K562 (cell line): ENCODE measurements around the gene DENND6B. TPM values are rescaled to one million over a fixed set of nuclear protein-coding genes. Genes with fewer than 3 reads are reported as not detected.

Experiments used
- CREB3L1 ChIP-seq: fragments of 450-650 bp; IDR thresholded peaks from 2 replicates; pipeline ENCODE4 v1.6.1; 2014; ENCODE audit warnings: low read depth, mild to moderate bottlenecking, moderate library complexity, borderline replicate concordance
- DMBX1 ChIP-seq: fragments of 250-450 bp; sonication (Bioruptor Pico); IDR thresholded peaks from 2 replicates; pipeline ENCODE4 v1.8.0; 2022; ENCODE audit warnings: inconsistent platforms, mild to moderate bottlenecking, moderate library complexity, borderline replicate concordance
- ELF2 ChIP-seq: fragments of 250-450 bp; sonication (Bioruptor Pico); IDR thresholded peaks from 2 replicates; pipeline ENCODE4 v1.5.0; 2021; ENCODE audit warnings: mild to moderate bottlenecking
- MTA1 ChIP-seq: fragments of 450-650 bp; IDR thresholded peaks from 2 replicates; pipeline ENCODE4 v1.6.1; 2017; ENCODE audit warnings: borderline replicate concordance
- MYC ChIP-seq, 2 experiments: fragments of 250-450 bp in 1 of 2; sonication (Bioruptor Pico) in 1 of 2; IDR thresholded peaks; 2 replicates each; pipeline versions ENCODE4 v1.5.1 to v1.6.1; 2012 to 2021; ENCODE audit warnings: low read depth in 2 of 2, borderline replicate concordance in 1 of 2, improper control_type of control experiment in 1 of 2, low read length in 1 of 2, mild to moderate bottlenecking in 1 of 2, moderate library complexity in 1 of 2
- PHB2 ChIP-seq: fragments of 450-650 bp; IDR thresholded peaks from 2 replicates; pipeline ENCODE4 v1.6.1; 2017; ENCODE audit warnings: low read depth
- TCF7 ChIP-seq: sonication (generic); IDR thresholded peaks from 2 replicates; pipeline ENCODE4 v1.6.1; 2016; ENCODE audit warnings: antibody characterized with exemption, borderline replicate concordance
- TRIM25 ChIP-seq: fragments of 450-650 bp; IDR thresholded peaks from 2 replicates; pipeline ENCODE4 v1.7.0; 2016; ENCODE audit warnings: borderline replicate concordance
- ZC3H4 ChIP-seq: sonication (generic); formaldehyde crosslinking; IDR thresholded peaks from 2 replicates; pipeline ENCODE4 v1.9.0; 2021; ENCODE audit warnings: missing genetic modification reagents, borderline replicate concordance
- ZNF217 ChIP-seq: sonication (generic); formaldehyde crosslinking; IDR thresholded peaks from 2 replicates; pipeline ENCODE4 v1.8.0; 2022; ENCODE audit warnings: mild to moderate bottlenecking, missing genetic modification reagents
- polyA plus RNA-seq, 8 experiments: library from polyadenylated mRNA; depleted of rRNA in 4 of 8; stranded (reverse) in 5 of 8; unstranded in 3 of 8; fragments of >200 nt; fragmentation: Nextera tagmentation in 2 of 8; fragmentation: Illumina TruSeq in 1 of 8; extraction: Ambion mirVana in 2 of 8; extraction: Trizol in 1 of 8; gene quantifications; 2 replicates each; pipeline versions ENCODE4 v1.2.1 to v1.2.3, GENCODE V29; 2011 to 2014; ENCODE audit warnings: inconsistent platforms in 1 of 8, missing spikeins in 1 of 8
- total RNA-seq, 7 experiments: library from RNA; depleted of rRNA in 6 of 7; stranded (reverse); fragments of >200 nt in 6 of 7; fragmentation: Illumina TruSeq in 2 of 7; extraction: Trizol in 2 of 7; gene quantifications; 2 replicates each; pipeline versions ENCODE4 v1.2.1 to v1.2.3, GENCODE V29; 2011 to 2021; ENCODE audit warnings: low replicate concordance in 1 of 7
- TF ChIP-seq, protein P1 (sequence below): sonication (generic); formaldehyde crosslinking; IDR thresholded peaks from 2 replicates; pipeline ENCODE4 v1.4.0; 2020; ENCODE audit warnings: mild to moderate bottlenecking, missing genetic modification reagents
- TF ChIP-seq, protein P2 (sequence below), 2 experiments: fragments of 450-650 bp; IDR thresholded peaks; 2 replicates each; pipeline ENCODE4 v1.6.1; 2016; ENCODE audit warnings: mild to moderate bottlenecking in 2 of 2, borderline replicate concordance in 1 of 2, low read depth in 1 of 2, moderate library complexity in 1 of 2

DENND6B gene
- total and polyA plus RNA-seq, 9 of the 15 experiments (the other 6 are each of a cell fraction or from before 2014, with no cell fraction given): 0.07 to 3.7 (median 1.5) TPM

DNA sequence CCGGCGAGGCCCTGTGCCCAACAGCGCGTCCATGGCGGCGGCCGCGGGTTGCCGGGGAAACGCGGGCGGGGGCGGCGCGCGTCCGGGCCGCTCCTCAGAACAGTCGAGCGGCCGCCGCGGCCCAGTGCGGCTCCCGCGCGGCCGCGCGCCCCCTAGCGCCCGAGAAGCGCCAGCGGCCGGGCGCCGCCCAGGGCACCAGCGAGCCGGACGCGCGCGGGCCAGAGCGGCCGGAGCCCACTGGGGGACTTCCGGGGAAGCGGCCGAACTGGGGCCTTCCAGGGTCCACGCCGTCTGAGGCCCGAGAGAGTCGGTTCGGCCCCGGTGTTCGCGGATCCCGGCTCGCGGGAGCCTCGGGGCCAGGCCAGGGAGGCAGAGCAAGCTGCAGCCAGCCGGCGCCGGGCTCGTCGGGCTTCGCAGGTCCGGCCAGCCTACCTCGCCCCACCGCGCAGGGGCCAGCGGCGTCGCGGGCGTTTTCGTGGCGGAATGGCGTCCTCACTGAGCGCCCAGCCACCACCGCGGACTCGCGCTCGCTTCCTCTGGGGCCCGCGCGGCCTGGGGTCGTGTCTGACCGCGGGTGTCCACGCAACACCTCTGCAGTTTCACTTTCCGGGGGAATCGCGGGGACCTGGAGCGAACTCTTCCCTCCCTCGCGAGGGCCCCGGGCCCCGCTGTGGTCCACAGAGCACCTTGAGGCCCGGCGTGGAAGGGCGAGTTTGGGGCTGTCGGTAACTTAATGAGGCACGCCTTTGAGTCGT lies at the start of gene DENND6B (continued):
- TF ChIP-seq TRIM25 (no peak), MYC (IDR thresholded peaks at IDR 0.05; ENCODE audit: low read depth, low read length) (peak; percentile 74; the same call in 1 of the 2 replicates), MYC (CRISPR knock-in tag; IDR thresholded peaks at IDR 0.05; ENCODE audit: borderline replicate concordance, low read depth) (peak; percentile 31; the same call in 1 of the 2 replicates), CREB3L1 (peak; percentile 80; the same call in 1 of the 2 replicates), ZNF217 (CRISPR knock-in tag) (no peak), DMBX1 (CRISPR knock-in tag) (0 out of 2 replicates have a peak, but pooled peaks have one; percentile 38), TCF7 (no peak), ZC3H4 (CRISPR knock-in tag) (no peak), PHB2 (no peak), MTA1 (no peak), ELF2 (CRISPR knock-in tag) (peak; percentile 91)
- TF ChIP-seq, protein P1, sequence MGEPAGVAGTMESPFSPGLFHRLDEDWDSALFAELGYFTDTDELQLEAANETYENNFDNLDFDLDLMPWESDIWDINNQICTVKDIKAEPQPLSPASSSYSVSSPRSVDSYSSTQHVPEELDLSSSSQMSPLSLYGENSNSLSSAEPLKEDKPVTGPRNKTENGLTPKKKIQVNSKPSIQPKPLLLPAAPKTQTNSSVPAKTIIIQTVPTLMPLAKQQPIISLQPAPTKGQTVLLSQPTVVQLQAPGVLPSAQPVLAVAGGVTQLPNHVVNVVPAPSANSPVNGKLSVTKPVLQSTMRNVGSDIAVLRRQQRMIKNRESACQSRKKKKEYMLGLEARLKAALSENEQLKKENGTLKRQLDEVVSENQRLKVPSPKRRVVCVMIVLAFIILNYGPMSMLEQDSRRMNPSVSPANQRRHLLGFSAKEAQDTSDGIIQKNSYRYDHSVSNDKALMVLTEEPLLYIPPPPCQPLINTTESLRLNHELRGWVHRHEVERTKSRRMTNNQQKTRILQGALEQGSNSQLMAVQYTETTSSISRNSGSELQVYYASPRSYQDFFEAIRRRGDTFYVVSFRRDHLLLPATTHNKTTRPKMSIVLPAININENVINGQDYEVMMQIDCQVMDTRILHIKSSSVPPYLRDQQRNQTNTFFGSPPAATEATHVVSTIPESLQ (CRISPR knock-in tag): 0 out of 2 replicates have a peak, but pooled peaks have one; percentile 54
- TF ChIP-seq, protein P2, sequence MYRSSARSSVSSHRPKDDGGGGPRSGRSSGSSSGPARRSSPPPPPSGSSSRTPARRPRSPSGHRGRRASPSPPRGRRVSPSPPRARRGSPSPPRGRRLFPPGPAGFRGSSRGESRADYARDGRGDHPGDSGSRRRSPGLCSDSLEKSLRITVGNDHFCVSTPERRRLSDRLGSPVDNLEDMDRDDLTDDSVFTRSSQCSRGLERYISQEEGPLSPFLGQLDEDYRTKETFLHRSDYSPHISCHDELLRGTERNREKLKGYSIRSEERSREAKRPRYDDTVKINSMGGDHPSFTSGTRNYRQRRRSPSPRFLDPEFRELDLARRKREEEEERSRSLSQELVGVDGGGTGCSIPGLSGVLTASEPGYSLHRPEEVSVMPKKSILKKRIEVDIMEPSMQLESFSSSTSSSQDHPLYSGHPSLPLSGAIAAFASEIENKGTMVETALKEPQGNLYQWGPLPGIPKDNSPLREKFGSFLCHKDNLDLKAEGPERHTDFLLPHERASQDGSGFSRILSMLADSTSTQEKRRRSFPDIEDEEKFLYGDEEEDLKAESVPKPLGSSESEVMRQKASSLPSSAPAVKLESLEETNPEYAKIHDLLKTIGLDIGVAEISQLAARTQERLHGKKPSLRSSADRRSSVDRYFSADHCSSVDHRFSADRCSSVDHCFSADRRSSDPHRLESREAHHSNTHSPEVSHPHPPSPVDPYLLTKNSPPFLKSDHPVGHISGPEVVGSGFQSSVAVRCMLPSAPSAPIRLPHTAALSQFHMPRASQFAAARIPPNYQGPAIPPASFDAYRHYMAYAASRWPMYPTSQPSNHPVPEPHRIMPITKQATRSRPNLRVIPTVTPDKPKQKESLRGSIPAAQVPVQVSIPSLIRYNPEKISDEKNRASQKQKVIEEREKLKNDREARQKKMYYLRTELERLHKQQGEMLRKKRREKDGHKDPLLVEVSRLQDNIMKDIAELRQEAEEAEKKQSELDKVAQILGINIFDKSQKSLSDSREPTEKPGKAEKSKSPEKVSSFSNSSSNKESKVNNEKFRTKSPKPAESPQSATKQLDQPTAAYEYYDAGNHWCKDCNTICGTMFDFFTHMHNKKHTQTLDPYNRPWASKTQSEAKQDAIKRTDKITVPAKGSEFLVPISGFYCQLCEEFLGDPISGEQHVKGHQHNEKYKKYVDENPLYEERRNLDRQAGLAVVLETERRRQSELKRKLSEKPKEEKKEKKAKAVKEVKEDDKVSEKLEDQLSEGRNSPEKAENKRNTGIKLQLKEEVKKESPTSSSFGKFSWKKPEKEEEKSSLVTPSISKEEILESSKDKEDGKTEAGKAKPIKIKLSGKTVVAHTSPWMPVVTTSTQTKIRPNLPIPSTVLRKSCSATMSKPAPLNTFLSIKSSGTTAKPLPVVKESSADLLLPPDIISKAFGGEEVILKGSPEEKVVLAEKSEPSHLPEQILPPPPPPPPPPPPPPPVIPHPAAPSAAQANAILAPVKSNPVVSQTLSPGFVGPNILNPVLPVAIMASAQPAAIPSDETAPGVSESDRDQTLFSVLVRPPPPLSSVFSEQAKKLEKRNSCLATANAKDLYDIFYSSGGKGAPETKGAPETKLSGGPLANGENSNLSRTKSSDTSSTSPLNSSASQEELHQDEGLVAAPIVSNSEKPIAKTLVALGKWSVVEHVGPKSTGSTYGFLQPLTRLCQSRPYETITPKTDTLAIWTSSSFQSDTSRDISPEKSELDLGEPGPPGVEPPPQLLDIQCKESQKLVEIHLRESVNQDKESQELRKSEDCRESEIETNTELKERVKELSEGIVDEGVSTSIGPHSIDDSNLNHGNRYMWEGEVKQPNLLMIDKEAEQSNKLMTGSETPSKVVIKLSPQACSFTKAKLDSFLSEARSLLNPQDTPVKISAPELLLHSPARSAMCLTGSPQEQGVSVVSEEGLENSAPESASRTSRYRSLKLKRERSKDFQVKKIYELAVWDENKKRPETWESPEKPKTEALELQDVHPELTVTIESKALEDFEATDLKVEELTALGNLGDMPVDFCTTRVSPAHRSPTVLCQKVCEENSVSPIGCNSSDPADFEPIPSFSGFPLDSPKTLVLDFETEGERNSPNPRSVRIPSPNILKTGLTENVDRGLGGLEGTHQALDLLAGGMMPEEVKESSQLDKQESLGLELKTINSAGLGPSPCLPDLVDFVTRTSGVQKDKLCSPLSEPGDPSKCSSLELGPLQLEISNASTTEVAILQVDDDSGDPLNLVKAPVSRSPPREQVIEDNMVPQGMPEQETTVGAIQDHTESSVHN (IDR thresholded peaks at IDR 0.05; ENCODE audit: borderline replicate concordance in 1 of 2, low read depth in 1 of 2): no peak
